ENCODE results near the gene SSBP3.

The SSBP3 gene

GRCh38 chr1:54279457-54279856, 126.7 kb downstream of the SSBP3 start:
- no peak for DNase-seq

- no peak for DNase-seq
Measured at GRCh38 chr1:54278941-54279422, 127.2 kb downstream of the SSBP3 start.

DNA sequence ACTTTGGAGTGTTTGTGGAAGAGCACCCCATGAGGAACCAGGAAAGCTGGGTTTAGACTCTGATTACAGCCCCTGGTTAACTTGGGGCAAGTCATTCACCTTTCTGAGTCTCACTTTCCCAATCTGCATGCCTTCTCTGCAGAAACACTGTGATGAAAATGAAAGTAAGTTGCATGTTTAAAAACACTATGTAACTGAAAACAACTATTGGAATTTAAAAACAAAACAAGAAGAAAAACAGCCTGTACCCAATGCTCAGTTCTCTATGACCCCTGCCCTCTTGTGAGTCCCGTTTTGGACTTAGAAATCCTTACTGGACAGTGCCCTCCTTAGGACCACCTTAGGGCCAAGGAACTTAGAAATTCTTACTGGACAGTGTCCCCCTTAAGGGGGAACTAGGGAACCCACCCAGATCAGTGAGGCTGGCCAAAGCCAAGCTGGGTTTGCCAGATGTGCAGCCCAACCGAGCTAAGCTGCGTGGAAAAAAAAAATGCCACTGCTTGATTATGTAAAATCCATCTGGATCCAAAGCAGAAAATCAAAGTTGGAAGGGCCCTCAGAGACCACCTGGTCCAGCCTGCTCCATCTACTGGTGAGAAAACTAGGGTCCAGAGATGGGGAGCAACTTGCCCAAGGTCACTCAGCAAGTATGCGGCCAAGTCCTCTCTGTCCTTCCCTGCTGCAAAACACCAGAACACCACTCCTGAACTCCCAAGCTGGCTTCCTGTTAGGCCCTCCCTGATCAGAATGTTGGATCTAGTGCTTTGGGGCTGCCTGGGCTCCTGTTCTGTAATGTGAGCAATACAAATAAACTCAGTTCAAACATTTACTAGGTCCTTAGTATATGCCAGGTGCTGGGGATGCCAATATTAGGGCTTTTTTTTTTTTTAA, 128.5 kb downstream of the SSBP3 start:
- DNase-seq, result peak; percentile 53

DNA sequence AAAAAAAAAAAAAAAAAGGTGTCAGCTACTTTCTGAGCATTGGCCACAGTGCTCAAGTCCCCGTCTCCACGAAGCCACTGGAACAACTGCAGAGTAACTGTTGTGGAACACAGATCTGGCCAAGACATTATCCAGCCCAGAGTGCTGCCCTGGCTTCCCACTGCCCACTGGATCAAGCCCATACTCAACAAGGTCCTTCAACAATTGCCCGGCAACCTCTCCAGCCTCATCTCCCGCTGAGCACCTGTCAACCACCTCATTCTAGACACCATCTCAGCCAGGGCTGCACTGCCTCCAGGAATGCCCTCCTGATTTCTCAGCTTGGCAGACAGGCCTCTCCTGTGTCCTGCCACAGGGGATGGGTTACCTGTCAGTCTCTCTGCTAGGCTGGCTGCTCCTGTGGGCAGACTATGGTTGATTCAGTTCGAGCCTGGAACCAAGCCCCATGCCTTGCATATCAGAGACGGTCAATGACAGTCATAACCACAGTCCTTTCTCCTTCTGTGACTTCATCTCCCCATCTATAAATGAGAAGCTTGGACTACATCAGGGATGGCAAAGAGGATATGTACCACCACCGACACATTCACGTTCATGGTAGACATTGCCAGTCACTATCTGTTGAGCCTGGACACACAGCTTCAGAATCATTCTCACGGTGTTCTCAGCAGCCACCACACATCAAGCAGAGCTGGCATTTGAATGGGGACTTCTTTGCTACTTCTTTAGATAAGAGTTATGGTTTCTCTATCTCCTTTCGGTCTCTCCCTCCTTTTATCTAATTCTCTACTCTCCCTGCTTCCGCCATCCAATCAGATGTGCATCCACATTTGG, 129.4 kb downstream of the SSBP3 start:
- no peak for DNase-seq

- no peak for DNase-seq
Measured at GRCh38 chr1:54275349-54275748, 130.8 kb downstream of the SSBP3 start.

- no peak for DNase-seq
Measured at GRCh38 chr1:54274881-54275280, 131.3 kb downstream of the SSBP3 start.

- DNase-seq, result no peak
Measured at GRCh38 chr1:54274448-54274847, 131.7 kb downstream of the SSBP3 start.

DNA sequence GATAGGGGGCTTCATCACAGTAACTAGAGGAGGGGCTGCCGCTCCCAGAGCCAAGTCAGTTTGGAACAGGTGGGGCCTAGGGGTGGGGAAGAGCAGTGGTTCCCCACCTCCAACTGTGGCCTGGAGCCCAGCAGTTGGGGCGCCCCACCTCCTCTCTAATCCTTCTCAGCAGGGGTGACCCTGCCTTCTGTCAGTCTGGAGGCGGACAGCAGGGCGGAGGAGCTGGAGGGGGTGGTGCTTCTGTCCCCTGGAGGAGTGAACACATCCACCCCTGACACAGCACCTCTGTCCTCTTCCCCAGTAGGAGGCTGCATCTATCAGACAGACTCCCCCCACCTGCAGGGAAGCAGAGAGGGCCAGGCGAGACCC, 132.4 kb downstream of the SSBP3 start:
- DNase-seq, result no peak

GRCh38 chr1:54273092-54273794, 133.0 kb downstream of the SSBP3 start:
- no peak for DNase-seq

- no peak for DNase-seq
Measured at GRCh38 chr1:54272772-54273091, 133.5 kb downstream of the SSBP3 start.

DNA sequence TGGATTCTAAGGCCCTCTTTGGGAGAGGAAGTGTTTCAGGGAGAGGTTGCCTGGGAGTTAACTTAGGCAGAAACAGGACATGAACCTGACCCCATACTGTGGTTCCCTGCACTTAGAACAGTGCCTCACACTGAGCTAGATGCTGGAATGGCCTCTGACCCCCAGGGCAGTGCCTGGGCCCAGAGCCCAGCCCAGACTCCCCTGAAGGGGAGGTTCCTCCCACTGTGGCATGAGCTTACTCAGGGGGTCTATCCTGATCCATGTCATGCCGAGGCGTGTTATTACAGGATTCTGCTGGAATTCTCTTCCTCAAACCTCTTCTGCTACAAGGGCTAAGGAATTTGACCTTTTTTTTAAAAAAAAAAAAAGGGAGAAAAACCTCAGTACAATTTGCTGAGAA, 134.1 kb downstream of the SSBP3 start:
- no peak for DNase-seq

GRCh38 chr1:54271341-54271740, 134.9 kb downstream of the SSBP3 start:
- DNase-seq, result peak; percentile 81

- DNase-seq, result no peak
Measured at GRCh38 chr1:54270543-54270942, 135.7 kb downstream of the SSBP3 start.

DNA sequence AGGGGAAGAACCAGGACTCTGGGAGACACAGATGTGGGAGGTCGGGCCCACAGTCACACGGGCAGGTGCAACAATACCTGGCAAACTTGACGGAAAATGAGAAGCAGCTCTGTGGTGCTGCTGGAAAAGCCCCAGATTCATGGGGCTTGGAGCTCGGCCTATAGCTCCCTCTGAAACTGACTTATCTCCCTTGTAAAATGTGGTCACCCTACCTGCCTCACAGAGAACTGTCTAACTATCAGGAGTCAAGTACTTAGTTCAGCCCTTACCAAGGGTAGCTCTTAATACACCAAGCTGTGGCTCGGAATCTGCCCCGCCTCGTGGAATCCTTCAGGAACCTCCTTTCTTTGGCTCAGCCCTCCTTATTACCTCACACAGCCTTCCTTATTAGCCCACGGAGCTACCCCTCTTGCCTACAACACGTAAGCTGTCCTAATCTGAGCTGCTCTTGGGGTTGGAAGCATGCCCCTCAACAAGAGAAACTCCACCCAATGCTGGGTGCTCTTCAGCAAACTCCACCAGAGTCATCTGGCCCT, 137.4 kb downstream of the SSBP3 start:
- no peak for DNase-seq

DNA sequence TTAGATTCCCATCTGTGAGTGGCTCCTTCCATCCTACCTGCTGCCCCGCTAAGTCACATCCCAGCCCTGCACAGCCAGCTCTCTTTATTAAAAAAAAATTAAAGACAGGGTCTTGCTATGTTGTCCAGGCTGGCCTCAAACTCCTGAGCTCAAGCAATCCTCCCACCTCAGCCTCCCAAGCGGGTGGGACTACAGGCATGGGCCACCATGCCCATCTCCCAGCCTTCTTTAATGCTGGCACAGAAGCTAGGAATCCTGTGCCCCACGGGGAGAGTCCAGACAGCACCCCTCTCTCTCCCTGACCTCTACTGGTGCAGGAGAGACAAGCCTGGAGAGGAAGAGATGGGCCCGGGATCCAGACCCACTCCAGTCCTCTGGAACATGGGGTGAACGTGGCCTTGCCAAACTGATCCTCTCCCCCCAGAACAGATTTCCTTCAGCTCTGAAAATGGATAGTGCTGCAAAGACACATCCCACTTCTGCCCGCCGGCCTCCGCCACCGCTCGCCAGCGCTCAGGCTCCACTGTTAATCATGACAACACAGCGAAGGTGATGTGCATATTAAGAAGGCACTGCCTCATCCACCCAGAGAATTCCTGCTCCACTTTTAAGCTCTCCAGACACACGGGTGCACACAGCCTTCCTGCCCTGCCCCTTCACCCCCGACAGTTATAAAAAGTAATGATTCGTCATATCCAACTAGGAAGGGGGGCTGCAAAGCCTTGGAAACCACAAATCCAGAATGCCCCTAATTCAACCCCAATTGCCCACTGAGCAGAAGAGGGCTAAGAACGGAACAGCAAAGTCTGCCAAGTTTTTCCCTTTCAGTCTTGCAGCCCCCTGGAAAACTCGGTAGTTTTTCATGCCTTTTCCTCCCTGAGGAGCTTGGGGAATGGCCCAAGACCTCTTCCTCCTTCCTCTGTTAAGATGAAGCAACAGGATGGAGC, 138.1 kb downstream of the SSBP3 start:
- DNase-seq, result no peak

GRCh38 chr1:54266908-54267307, 139.3 kb downstream of the SSBP3 start:
- no peak for DNase-seq

DNA sequence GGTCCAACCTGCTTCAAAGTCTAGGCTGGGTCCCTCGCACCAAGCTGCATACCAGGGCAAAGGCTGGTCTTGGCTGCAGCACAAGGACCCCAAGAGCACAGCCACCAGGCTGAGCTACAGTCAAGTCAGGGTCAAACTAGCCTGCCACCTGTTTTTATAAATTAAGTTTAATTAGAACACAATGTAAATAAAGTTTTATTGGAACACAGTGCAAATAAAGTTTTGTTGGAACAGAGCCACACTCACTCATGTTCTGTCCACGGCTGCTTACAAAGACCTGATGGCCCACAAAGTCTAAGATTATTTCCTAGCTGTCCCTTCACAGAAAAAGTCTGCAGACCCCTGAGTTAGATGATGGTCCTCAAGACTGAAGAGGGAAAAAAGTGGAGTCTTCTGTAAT, 140.0 kb downstream of the SSBP3 start:
- no peak for DNase-seq

GRCh38 chr1:54265659-54266058, 140.5 kb downstream of the SSBP3 start:
- no peak for DNase-seq

GRCh38 chr1:54265126-54265525, 141.1 kb downstream of the SSBP3 start:
- DNase-seq, result no peak

DNA sequence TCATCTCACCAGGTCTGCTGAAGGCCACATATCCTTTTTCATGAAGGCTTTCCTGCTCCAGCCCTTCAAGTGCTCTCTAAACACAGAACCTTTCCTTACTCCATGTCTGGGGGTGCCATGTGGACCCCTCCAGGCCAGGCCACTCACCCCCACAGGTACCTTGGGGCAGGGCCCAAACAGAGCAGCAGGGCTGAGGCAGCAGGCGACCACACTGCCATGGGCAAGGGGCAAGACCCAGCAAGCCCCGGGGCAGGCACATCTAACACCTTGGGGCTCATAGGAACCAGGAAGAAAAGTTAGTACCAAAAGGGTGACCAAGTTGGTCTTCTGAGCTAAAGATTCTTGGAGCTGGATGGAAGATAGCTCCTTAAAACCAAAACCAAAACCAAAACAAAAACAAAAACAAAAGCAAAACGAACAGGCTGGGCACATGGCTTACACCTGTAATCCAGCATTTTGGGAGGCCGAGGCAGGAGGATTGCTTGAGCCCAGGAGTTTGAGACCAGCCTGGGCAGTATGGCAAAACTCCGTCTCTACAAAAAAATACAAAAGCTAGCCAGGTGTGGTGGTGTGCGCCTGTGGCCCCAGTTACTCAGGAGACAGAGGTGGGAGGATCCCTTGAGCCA, 142.5 kb downstream of the SSBP3 start:
- DNase-seq, result no peak

DNA sequence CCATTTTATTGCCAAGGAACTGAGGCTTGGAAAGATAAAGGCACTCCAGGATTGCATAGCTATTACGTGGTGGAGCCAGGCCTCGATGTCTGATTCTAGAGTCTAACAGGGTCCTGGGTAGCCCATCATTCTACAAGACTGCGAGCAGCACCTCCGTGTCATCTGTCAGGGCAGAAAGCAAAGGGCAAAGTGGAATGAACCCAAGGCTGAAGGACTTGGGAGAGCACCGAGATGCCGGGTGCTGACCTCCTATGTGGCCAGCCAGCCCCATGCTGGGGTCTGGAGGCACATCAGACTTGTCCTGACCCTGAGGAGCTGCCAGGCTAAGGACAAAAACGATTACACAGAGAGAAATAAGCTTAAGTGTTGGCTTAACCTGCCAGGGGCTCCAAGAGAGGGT, 143.9 kb downstream of the SSBP3 start:
- no peak for DNase-seq

DNA sequence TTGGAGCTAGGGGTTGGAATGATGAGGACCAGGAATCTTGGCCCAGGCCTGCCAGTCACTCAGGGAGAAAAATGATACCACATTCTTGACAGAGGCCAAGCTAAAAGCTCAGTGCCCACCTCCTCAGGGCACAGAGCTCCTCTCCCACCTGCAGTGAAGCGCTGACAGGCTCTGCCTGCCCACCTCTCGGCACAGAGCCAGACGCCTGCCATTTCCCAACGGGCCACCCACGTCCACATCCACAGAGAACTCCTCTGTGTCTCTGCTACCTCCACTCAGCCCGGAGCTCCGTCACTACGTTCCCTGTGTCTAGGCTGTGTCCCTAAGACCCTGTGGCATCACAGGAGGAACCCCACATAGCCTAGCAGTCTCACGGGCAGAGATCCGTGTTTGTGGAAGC, 145.4 kb downstream of the SSBP3 start:
- DNase-seq, result no peak
